HepG2 (cell line): ENCODE data around the gene PAPPA. TPM values are rescaled to one million over a fixed set of nuclear protein-coding genes. Genes with fewer than 3 reads are reported as not detected.

Experiments used
- ATAD3A ChIP-seq: sonication (generic); formaldehyde crosslinking; IDR thresholded peaks from 2 replicates; pipeline ENCODE4 v1.4.0; 2020; ENCODE audit warnings: missing genetic modification reagents
- CENPBD1 ChIP-seq: sonication (generic); formaldehyde crosslinking; IDR thresholded peaks from 2 replicates; pipeline ENCODE4 v1.8.0; 2022; ENCODE audit warnings: missing genetic modification reagents, low read depth, mild to moderate bottlenecking, borderline replicate concordance
- KDM5B ChIP-seq: sonication (generic); formaldehyde crosslinking; IDR thresholded peaks from 2 replicates; pipeline ENCODE4 v1.4.0; 2020; ENCODE audit warnings: missing genetic modification reagents, mild to moderate bottlenecking, borderline replicate concordance
- KMT2A ChIP-seq: sonication (generic); formaldehyde crosslinking; IDR thresholded peaks from 2 replicates; pipeline ENCODE4 v1.4.0; 2020; ENCODE audit warnings: missing genetic modification reagents
- MTERF4 ChIP-seq: sonication (generic); formaldehyde crosslinking; IDR thresholded peaks from 2 replicates; pipeline ENCODE4 v1.8.0; 2023; ENCODE audit warnings: mild to moderate bottlenecking, missing genetic modification reagents
- NFKB2 ChIP-seq: sonication (generic); formaldehyde crosslinking; IDR thresholded peaks from 2 replicates; pipeline ENCODE4 v1.4.0; 2020; ENCODE audit warnings: missing genetic modification reagents, borderline replicate concordance
- NONO ChIP-seq, 2 experiments: fragments of 450-650 bp in 1 of 2; sonication (generic) in 1 of 2; formaldehyde crosslinking in 1 of 2; IDR thresholded peaks in 1 of 2; conservative IDR thresholded peaks in 1 of 2; 2 replicates each; pipeline versions ENCODE4 v1.6.1 to v1.8.0; 2017 to 2022; ENCODE audit warnings: mild to moderate bottlenecking in 1 of 2, missing genetic modification reagents in 1 of 2, moderate library complexity in 1 of 2
- NPAS2 ChIP-seq: sonication (generic); formaldehyde crosslinking; IDR thresholded peaks from 2 replicates; pipeline ENCODE4 v1.8.0; 2022; ENCODE audit warnings: mild to moderate bottlenecking, missing genetic modification reagents, borderline replicate concordance
- SKI ChIP-seq: fragments of 450-650 bp; IDR thresholded peaks from one replicate; pipeline ENCODE4 v1.6.1; 2018; ENCODE audit warnings: mild to moderate bottlenecking; ENCODE audit not compliant: partially characterized antibody
- TERF1 ChIP-seq: sonication (generic); formaldehyde crosslinking; IDR thresholded peaks from 2 replicates; pipeline ENCODE4 v1.8.0; 2022; ENCODE audit warnings: mild to moderate bottlenecking, missing genetic modification reagents, moderate library complexity
- XRCC5 ChIP-seq: fragments of 200-400 bp; formaldehyde crosslinking; optimal IDR thresholded peaks from 2 replicates; pipeline ENCODE3; 2017; ENCODE audit warnings: mild to moderate bottlenecking, low read length
- ZBTB4 ChIP-seq: sonication (generic); formaldehyde crosslinking; IDR thresholded peaks from 2 replicates; pipeline ENCODE4 v1.4.0; 2020; ENCODE audit warnings: missing genetic modification reagents, mild to moderate bottlenecking, borderline replicate concordance
- ZC3H13 ChIP-seq: sonication (generic); formaldehyde crosslinking; IDR thresholded peaks from 2 replicates; pipeline ENCODE4 v1.8.1; 2023; ENCODE audit warnings: mild to moderate bottlenecking, missing genetic modification reagents, moderate library complexity
- ZNF24 ChIP-seq: fragments of 450-650 bp; IDR thresholded peaks from 2 replicates; pipeline ENCODE4 v1.6.1; 2017; ENCODE audit warnings: antibody characterized with exemption, mild to moderate bottlenecking
- ZNF513 ChIP-seq: sonication (generic); formaldehyde crosslinking; conservative IDR thresholded peaks from 2 replicates; pipeline ENCODE4 v1.5.0; 2020; ENCODE audit warnings: missing genetic modification reagents
- ZNF564 ChIP-seq: sonication (generic); formaldehyde crosslinking; IDR thresholded peaks from 2 replicates; pipeline ENCODE4 v1.8.1; 2023; ENCODE audit warnings: mild to moderate bottlenecking, missing genetic modification reagents
- ZNF777 ChIP-seq: sonication (generic); formaldehyde crosslinking; IDR thresholded peaks from 2 replicates; pipeline ENCODE4 v1.4.0; 2020; ENCODE audit warnings: missing genetic modification reagents
- ZNF841 ChIP-seq: sonication (generic); formaldehyde crosslinking; IDR thresholded peaks from 2 replicates; pipeline ENCODE4 v1.8.1; 2023; ENCODE audit warnings: missing genetic modification reagents, borderline replicate concordance
- ZSCAN5A ChIP-seq: sonication (generic); formaldehyde crosslinking; IDR thresholded peaks from 2 replicates; pipeline ENCODE4 v1.8.0; 2022; ENCODE audit warnings: mild to moderate bottlenecking, missing genetic modification reagents, borderline replicate concordance
- polyA plus RNA-seq, 8 experiments: library from polyadenylated mRNA; depleted of rRNA in 3 of 8; stranded (reverse) in 7 of 8; unstranded in 1 of 8; fragments of >200 nt; fragmentation: Illumina TruSeq in 4 of 8; extraction: Trizol in 4 of 8; gene quantifications; 2 replicates each; pipeline versions ENCODE4 v1.2.1 to v1.2.3, GENCODE V29; 2011 to 2016; ENCODE audit warnings: low read depth in 4 of 8, missing spikeins in 1 of 8, mixed read lengths in 1 of 8; ENCODE audit not compliant: insufficient read depth in 1 of 8
- total RNA-seq, 5 experiments: library from RNA; depleted of rRNA; stranded (reverse); fragments of >200 nt; fragmentation: Illumina TruSeq; extraction: Trizol; gene quantifications; 2 replicates each; pipeline ENCODE4 v1.2.3, GENCODE V29; 2016; ENCODE audit warnings: low read depth in 1 of 5

The PAPPA gene
- total and polyA plus RNA-seq, 2 of the 13 experiments (the other 11 are each of a cell fraction or from before 2014, with no cell fraction given): 0.09 to 0.11 TPM

- TF ChIP-seq ZSCAN5A (CRISPR knock-in tag) (no peak), ATAD3A (CRISPR knock-in tag) (no peak), NFKB2 (CRISPR knock-in tag) (no peak), TERF1 (CRISPR knock-in tag) (no peak), ZNF564 (CRISPR knock-in tag) (no peak), XRCC5 (no peak), MTERF4 (CRISPR knock-in tag) (no peak), ZNF777 (no peak), ZNF24 (no peak), ZNF513 (CRISPR knock-in tag) (no peak), ZNF841 (CRISPR knock-in tag) (no peak), NONO (IDR thresholded peaks at IDR 0.05) (no peak), NONO (CRISPR knock-in tag; conservative IDR thresholded peaks at IDR 0.05) (no peak), ZBTB4 (CRISPR knock-in tag) (no peak), KMT2A (CRISPR knock-in tag) (no peak), CENPBD1 (CRISPR knock-in tag) (no peak), SKI (peak; percentile 74), NPAS2 (CRISPR knock-in tag) (no peak), ZC3H13 (CRISPR knock-in tag) (no peak), KDM5B (CRISPR knock-in tag) (no peak)
Measured at GRCh38 chr9:116204252-116204882, 50.8 kb downstream of the PAPPA start (continued).
